Measurements from ENCODE around the gene COL4A1.

GRCh38 chr13:110333837-110334236, 26.9 kb upstream of the COL4A1 start:
- TF ChIP-seq SIN3A (IDR thresholded peaks at IDR 0.05; ENCODE audit: borderline replicate concordance, insufficient read depth, low read length), result no peak
- no peak for TF ChIP-seq TAF1 (IDR thresholded peaks at IDR 0.05; ENCODE audit: borderline replicate concordance, insufficient read depth, low read length)
- TF ChIP-seq POLR2AphosphoS5 (IDR thresholded peaks at IDR 0.05; ENCODE audit: low read depth, low read length), result no peak
- no peak for TF ChIP-seq REST (IDR thresholded peaks at IDR 0.05; ENCODE audit: insufficient read depth in 1 of 2, low read depth in 2 of 2, low read length in 2 of 2)
